Stimulated activated CD8-positive, alpha-beta memory T cell treated with anti-CD3 and anti-CD28 coated beads, Interleukin-2, amount 100 ng/mL, for 1 hour (primary cell): ENCODE measurements around the gene DAB2IP.

ENCODE experiments used
- DNase-seq, 2 donors: peaks; one replicate each; pipeline ENCODE4 v3.0.0-alpha.2; 2020; ENCODE audit warnings: low read depth in 2 of 2

Gene DAB2IP

GRCh38 chr9:121701736-121702261 lies 50.4 kb downstream of the DAB2IP start:
- no peak for DNase-seq

GRCh38 chr9:121703014-121703734 lies 51.7 kb downstream of the DAB2IP start:
- DNase-seq = no peak

- DNase-seq = no peak
Measured at GRCh38 chr9:121704281-121704680, 52.8 kb downstream of the DAB2IP start.

GRCh38 chr9:121706149-121706750 lies 54.8 kb downstream of the DAB2IP start:
- DNase-seq = no peak

GRCh38 chr9:121707477-121708424 lies 56.3 kb downstream of the DAB2IP start:
- DNase-seq = no peak

- no peak for DNase-seq
Measured at GRCh38 chr9:121708768-121709488, 57.5 kb downstream of the DAB2IP start.

GRCh38 chr9:121709798-121710197 lies 58.4 kb downstream of the DAB2IP start:
- no peak for DNase-seq

- DNase-seq = no peak
Measured at GRCh38 chr9:121711281-121711680, 59.8 kb downstream of the DAB2IP start.

- DNase-seq = no peak
Measured at GRCh38 chr9:121711797-121712196, 60.4 kb downstream of the DAB2IP start.

GRCh38 chr9:121713400-121714070 lies 62.1 kb downstream of the DAB2IP start:
- no peak for DNase-seq

GRCh38 chr9:121714075-121714705 lies 62.8 kb downstream of the DAB2IP start:
- no peak for DNase-seq

- DNase-seq = no peak
Measured at GRCh38 chr9:121714873-121715272, 63.4 kb downstream of the DAB2IP start.

- DNase-seq = no peak
Measured at GRCh38 chr9:121717141-121717991, 65.9 kb downstream of the DAB2IP start.

GRCh38 chr9:121718084-121718483 lies 66.7 kb downstream of the DAB2IP start:
- no peak for DNase-seq

- no peak for DNase-seq
Measured at GRCh38 chr9:121718501-121718900, 67.1 kb downstream of the DAB2IP start.

- DNase-seq = no peak
Measured at GRCh38 chr9:121720311-121721057, 69.0 kb downstream of the DAB2IP start.

- DNase-seq = no peak
Measured at GRCh38 chr9:121721058-121721350, 69.6 kb downstream of the DAB2IP start.

GRCh38 chr9:121721770-121722169 lies 70.3 kb downstream of the DAB2IP start:
- no peak for DNase-seq
